K562 (cell line): ENCODE results near the gene DGCR8. TPM values are rescaled to one million over a fixed set of nuclear protein-coding genes. Genes with fewer than 3 reads are reported as not detected.

ENCODE experiments used
- CBX1 ChIP-seq: sonication (generic); IDR thresholded peaks from 2 replicates; pipeline ENCODE4 v1.6.1; 2016; ENCODE audit warnings: antibody characterized with exemption, low read depth, mild to moderate bottlenecking
- CREM ChIP-seq: IDR thresholded peaks from 2 replicates; pipeline ENCODE4 v1.6.1; 2014; ENCODE audit warnings: antibody characterized with exemption, low read depth
- ERF ChIP-seq: fragments of 450-650 bp; formaldehyde crosslinking; IDR thresholded peaks from 2 replicates; pipeline ENCODE4 v1.4.0; 2020; ENCODE audit warnings: mild to moderate bottlenecking, mixed read lengths
- ESRRB ChIP-seq: fragments of 250-450 bp; sonication (Bioruptor Pico); IDR thresholded peaks from 2 replicates; pipeline ENCODE4 v1.5.0; 2020; ENCODE audit warnings: mild to moderate bottlenecking, moderate library complexity, borderline replicate concordance
- FUS ChIP-seq: fragments of 200-400 bp; formaldehyde crosslinking; optimal IDR thresholded peaks from 2 replicates; pipeline ENCODE3; 2017; ENCODE audit warnings: low read depth, low read length
- GATAD2A ChIP-seq: fragments of 450-650 bp; IDR thresholded peaks from 2 replicates; pipeline ENCODE4 v1.6.1; 2017
- KDM4B ChIP-seq, 2 experiments: fragments of 450-650 bp in 1 of 2; sonication (generic) in 1 of 2; IDR thresholded peaks; 2 replicates each; pipeline ENCODE4 v1.6.1; 2016 to 2017; ENCODE audit warnings: borderline replicate concordance in 2 of 2, antibody characterized with exemption in 1 of 2, low read depth in 1 of 2, mild to moderate bottlenecking in 1 of 2
- MLLT1 ChIP-seq, 2 experiments: fragments of 450-650 bp; IDR thresholded peaks; 2 replicates each; pipeline ENCODE4 v1.6.1; 2016
- OTX1 ChIP-seq: fragments of 450-650 bp; formaldehyde crosslinking; IDR thresholded peaks from 2 replicates; pipeline ENCODE4 v1.4.0; 2022; ENCODE audit warnings: mild to moderate bottlenecking
- PHB ChIP-seq: fragments of 250-450 bp; sonication (Bioruptor Pico); IDR thresholded peaks from 2 replicates; pipeline ENCODE4 v1.5.0; 2021
- PRMT5 ChIP-seq: sonication (generic); formaldehyde crosslinking; IDR thresholded peaks from 2 replicates; pipeline ENCODE4 v1.5.0; 2020; ENCODE audit warnings: missing genetic modification reagents
- PTBP1 ChIP-seq: fragments of 200-400 bp; formaldehyde crosslinking; IDR thresholded peaks from 2 replicates; pipeline ENCODE4 v1.6.1; 2017; ENCODE audit warnings: low read depth, low read length
- PTRF ChIP-seq: fragments of 450-650 bp; IDR thresholded peaks from 2 replicates; pipeline ENCODE4 v1.6.1; 2016; ENCODE audit warnings: mild to moderate bottlenecking, missing genetic modification characterization, missing compliant biosample characterization
- RNF219 ChIP-seq: fragments of 250-450 bp; sonication (Bioruptor Pico); IDR thresholded peaks from 2 replicates; pipeline ENCODE4 v1.5.0; 2022; ENCODE audit warnings: mild to moderate bottlenecking
- SMARCB1 ChIP-seq: IDR thresholded peaks from 2 replicates; pipeline ENCODE4 v1.6.1; 2011; ENCODE audit warnings: improper control_type of control experiment, low read depth; ENCODE audit not compliant: insufficient read length
- SUPT5H ChIP-seq: fragments of 450-650 bp; IDR thresholded peaks from 2 replicates; pipeline ENCODE4 v1.6.1; 2016
- THAP12 ChIP-seq: fragments of 250-450 bp; sonication (Bioruptor Pico); IDR thresholded peaks from 2 replicates; pipeline ENCODE4 v1.9.0; 2021; ENCODE audit warnings: mild to moderate bottlenecking, inconsistent platforms
- ZFP91 ChIP-seq: sonication (generic); formaldehyde crosslinking; IDR thresholded peaks from 2 replicates; pipeline ENCODE4 v1.8.0; 2022; ENCODE audit warnings: mild to moderate bottlenecking, missing genetic modification reagents
- ZKSCAN1 ChIP-seq: fragments of 150-350 bp; IDR thresholded peaks from 2 replicates; pipeline ENCODE4 v1.6.1; 2016; ENCODE audit warnings: low read depth, low read length
- ZKSCAN8 ChIP-seq: fragments of 200-800 bp; sonication (Bioruptor generic); IDR thresholded peaks from 2 replicates; pipeline ENCODE4 v1.6.1; 2016; ENCODE audit warnings: missing genetic modification characterization, missing compliant biosample characterization
- ZNF197 ChIP-seq: fragments of 200-800 bp; sonication (Bioruptor generic); IDR thresholded peaks from 2 replicates; pipeline ENCODE4 v1.6.1; 2016; ENCODE audit warnings: low read depth, missing genetic modification characterization, missing compliant biosample characterization
- polyA plus RNA-seq, 8 experiments: library from polyadenylated mRNA; depleted of rRNA in 4 of 8; stranded (reverse) in 5 of 8; unstranded in 3 of 8; fragments of >200 nt; fragmentation: Nextera tagmentation in 2 of 8; fragmentation: Illumina TruSeq in 1 of 8; extraction: Ambion mirVana in 2 of 8; extraction: Trizol in 1 of 8; gene quantifications; 2 replicates each; pipeline versions ENCODE4 v1.2.1 to v1.2.3, GENCODE V29; 2011 to 2014; ENCODE audit warnings: inconsistent platforms in 1 of 8, missing spikeins in 1 of 8
- total RNA-seq, 7 experiments: library from RNA; depleted of rRNA in 6 of 7; stranded (reverse); fragments of >200 nt in 6 of 7; fragmentation: Illumina TruSeq in 2 of 7; extraction: Trizol in 2 of 7; gene quantifications; 2 replicates each; pipeline versions ENCODE4 v1.2.1 to v1.2.3, GENCODE V29; 2011 to 2021; ENCODE audit warnings: low replicate concordance in 1 of 7

DGCR8 gene
- total and polyA plus RNA-seq, 9 of the 15 experiments (the other 6 are each of a cell fraction or from before 2014, with no cell fraction given): 5.9 to 144 (median 80.1) TPM

GRCh38 chr22:20130731-20131596 is 50.9 kb downstream of the DGCR8 start (continued):
- TF ChIP-seq OTX1 (0 out of 2 replicates have a peak, but pooled peaks have one; percentile 36), KDM4B (IDR thresholded peaks at IDR 0.05; ENCODE audit: borderline replicate concordance in 2 of 2, low read depth in 1 of 2) (no peak; a peak in 1 of 4 replicates), THAP12 (peak; percentile 93), PHB (peak; percentile 96), ESRRB (CRISPR knock-in tag) (no peak), RNF219 (no peak), PTRF (tag) (no peak), CBX1 (0 out of 2 replicates have a peak, but pooled peaks have one; percentile 7), FUS (no peak), ZNF197 (CRISPR knock-in tag) (no peak), ZFP91 (CRISPR knock-in tag) (no peak), ZKSCAN8 (no peak), PRMT5 (CRISPR knock-in tag) (no peak), MLLT1 (IDR thresholded peaks at IDR 0.05) (no peak), ZKSCAN1 (0 out of 2 replicates have a peak, but pooled peaks have one; percentile 11), PTBP1 (no peak), CREM (peak; percentile 53; the same call in 1 of the 2 replicates), GATAD2A (0 out of 2 replicates have a peak, but pooled peaks have one; percentile 74), SUPT5H (no peak), ERF (CRISPR knock-in tag) (peak; percentile 96), SMARCB1 (no peak)
